ENCODE data around the gene DNAH3.

DNA sequence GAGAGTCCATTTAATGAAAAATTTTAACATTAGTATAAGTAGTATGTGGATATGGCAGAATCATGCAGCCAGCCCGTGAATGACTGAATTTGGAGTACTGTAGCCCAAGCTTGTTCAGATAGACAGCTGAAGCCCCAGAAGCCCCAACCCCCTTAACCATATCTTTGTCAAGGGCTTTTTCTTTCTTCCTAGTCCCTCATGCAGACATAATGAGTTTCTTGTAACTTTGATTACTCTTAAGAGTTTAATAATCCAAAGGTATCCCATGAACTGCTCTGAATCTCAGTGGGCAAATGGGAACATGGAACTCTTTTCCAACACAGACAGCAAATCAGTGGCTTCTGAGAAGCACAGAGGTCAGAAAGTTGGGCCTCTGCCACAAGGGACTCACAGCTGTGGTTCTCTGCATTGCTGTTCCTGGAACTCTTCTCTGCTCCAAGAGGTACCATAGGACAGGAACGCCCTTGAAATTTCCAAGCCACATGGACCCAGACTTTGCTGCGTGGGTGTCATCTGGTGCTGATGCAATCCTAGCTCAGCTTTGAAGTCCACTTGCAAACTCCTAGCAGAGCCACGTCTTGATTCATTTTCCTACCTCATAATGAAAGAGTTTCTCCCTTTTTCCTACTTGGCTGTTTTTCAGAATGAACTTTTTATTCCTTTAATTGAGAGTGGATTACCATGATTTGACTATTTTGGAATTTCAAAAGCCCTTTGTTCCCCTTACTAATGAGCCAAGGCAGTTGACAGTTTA is 232.0 kb downstream of the DNAH3 start:
- TF ChIP-seq, protein P1, sequence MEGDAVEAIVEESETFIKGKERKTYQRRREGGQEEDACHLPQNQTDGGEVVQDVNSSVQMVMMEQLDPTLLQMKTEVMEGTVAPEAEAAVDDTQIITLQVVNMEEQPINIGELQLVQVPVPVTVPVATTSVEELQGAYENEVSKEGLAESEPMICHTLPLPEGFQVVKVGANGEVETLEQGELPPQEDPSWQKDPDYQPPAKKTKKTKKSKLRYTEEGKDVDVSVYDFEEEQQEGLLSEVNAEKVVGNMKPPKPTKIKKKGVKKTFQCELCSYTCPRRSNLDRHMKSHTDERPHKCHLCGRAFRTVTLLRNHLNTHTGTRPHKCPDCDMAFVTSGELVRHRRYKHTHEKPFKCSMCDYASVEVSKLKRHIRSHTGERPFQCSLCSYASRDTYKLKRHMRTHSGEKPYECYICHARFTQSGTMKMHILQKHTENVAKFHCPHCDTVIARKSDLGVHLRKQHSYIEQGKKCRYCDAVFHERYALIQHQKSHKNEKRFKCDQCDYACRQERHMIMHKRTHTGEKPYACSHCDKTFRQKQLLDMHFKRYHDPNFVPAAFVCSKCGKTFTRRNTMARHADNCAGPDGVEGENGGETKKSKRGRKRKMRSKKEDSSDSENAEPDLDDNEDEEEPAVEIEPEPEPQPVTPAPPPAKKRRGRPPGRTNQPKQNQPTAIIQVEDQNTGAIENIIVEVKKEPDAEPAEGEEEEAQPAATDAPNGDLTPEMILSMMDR (IDR thresholded peaks at IDR 0.05; ENCODE audit: control extremely low read depth in 1 of 3, insufficient read depth in 1 of 3, low read depth in 1 of 3, low read length in 3 of 3) = no peak
- TF ChIP-seq CTBP2 (IDR thresholded peaks at IDR 0.05; ENCODE audit: borderline replicate concordance, insufficient read depth, insufficient read length, low read length) (no peak), CHD2 (IDR thresholded peaks at IDR 0.05; ENCODE audit: low read length) (no peak), POLR2A (IDR thresholded peaks at IDR 0.05; ENCODE audit: control extremely low read depth in 1 of 2, low read depth in 2 of 2, low read length in 2 of 2) (no peak), RAD21 (IDR thresholded peaks at IDR 0.05 in 1 of 2, conservative IDR thresholded peaks at IDR 0.05 in 1 of 2; ENCODE audit: low read depth in 2 of 2, low read length in 2 of 2) (no peak), EP300 (IDR thresholded peaks at IDR 0.05; ENCODE audit: borderline replicate concordance in 1 of 2, low read depth in 2 of 2, low read length in 2 of 2) (no peak), EZH2 (IDR thresholded peaks at IDR 0.05; ENCODE audit: low read depth, low read length, severe bottlenecking) (no peak), SUZ12 (IDR thresholded peaks at IDR 0.05; ENCODE audit: low read length) (no peak), JUN (IDR thresholded peaks at IDR 0.05; ENCODE audit: low read depth, low read length) (no peak), POLR2AphosphoS5 (IDR thresholded peaks at IDR 0.05; ENCODE audit: low read depth, low read length) (no peak), TAF1 (IDR thresholded peaks at IDR 0.05; ENCODE audit: low read depth, low read length) (no peak), USF2 (IDR thresholded peaks at IDR 0.05; ENCODE audit: low read length) (no peak), TAF7 (optimal IDR thresholded peaks at IDR 0.05; ENCODE audit: borderline replicate concordance, low read depth, low read length) (no peak)
- TF ChIP-seq, protein P2, sequence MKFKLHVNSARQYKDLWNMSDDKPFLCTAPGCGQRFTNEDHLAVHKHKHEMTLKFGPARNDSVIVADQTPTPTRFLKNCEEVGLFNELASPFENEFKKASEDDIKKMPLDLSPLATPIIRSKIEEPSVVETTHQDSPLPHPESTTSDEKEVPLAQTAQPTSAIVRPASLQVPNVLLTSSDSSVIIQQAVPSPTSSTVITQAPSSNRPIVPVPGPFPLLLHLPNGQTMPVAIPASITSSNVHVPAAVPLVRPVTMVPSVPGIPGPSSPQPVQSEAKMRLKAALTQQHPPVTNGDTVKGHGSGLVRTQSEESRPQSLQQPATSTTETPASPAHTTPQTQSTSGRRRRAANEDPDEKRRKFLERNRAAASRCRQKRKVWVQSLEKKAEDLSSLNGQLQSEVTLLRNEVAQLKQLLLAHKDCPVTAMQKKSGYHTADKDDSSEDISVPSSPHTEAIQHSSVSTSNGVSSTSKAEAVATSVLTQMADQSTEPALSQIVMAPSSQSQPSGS (IDR thresholded peaks at IDR 0.05; ENCODE audit: low read length) = no peak

Data from H1 (cell line).